HL-60/S4 treated with phorbol 12-myristate 13-acetate at 8.2 ng/mL for 4 days and 3 days (cell line): ENCODE results near the gene SLC25A23.
"Not testable (repeated sequence)": the region's sequence is repeated elsewhere in the genome, so short reads cannot be mapped to it uniquely, and the experiment has no call there.

Experiments
- in situ Hi-C: fragments of 300-500 bp; cut with MboI; formaldehyde crosslinking; loops from 2 replicates; pipeline ENCODE4 v1.15.0; 2022; ENCODE audit warnings: low sequenced_read_pairs

The SLC25A23 gene

GRCh38 chr19:6459262-6460098, at the start of gene SLC25A23:
SLC25A23 (minus strand) TSS chr19:6459792; CDS start chr19:6459628, 164 bp downstream.
- in situ Hi-C loops = no loop called here

GRCh38 chr19:6508028-6508771, 48.6 kb upstream of the SLC25A23 start:
- in situ Hi-C loops = not testable (repeated sequence)

GRCh38 chr19:6503407-6504201, 44.0 kb upstream of the SLC25A23 start:
- in situ Hi-C loops = no loop called here

- in situ Hi-C loops = no loop called here
Measured at GRCh38 chr19:6501740-6502648, 42.4 kb upstream of the SLC25A23 start, which contains the start of gene TUBB4A. TUBB4A (minus strand) TSS chr19:6502309; CDS start chr19:6502212, 97 bp downstream.

DNA sequence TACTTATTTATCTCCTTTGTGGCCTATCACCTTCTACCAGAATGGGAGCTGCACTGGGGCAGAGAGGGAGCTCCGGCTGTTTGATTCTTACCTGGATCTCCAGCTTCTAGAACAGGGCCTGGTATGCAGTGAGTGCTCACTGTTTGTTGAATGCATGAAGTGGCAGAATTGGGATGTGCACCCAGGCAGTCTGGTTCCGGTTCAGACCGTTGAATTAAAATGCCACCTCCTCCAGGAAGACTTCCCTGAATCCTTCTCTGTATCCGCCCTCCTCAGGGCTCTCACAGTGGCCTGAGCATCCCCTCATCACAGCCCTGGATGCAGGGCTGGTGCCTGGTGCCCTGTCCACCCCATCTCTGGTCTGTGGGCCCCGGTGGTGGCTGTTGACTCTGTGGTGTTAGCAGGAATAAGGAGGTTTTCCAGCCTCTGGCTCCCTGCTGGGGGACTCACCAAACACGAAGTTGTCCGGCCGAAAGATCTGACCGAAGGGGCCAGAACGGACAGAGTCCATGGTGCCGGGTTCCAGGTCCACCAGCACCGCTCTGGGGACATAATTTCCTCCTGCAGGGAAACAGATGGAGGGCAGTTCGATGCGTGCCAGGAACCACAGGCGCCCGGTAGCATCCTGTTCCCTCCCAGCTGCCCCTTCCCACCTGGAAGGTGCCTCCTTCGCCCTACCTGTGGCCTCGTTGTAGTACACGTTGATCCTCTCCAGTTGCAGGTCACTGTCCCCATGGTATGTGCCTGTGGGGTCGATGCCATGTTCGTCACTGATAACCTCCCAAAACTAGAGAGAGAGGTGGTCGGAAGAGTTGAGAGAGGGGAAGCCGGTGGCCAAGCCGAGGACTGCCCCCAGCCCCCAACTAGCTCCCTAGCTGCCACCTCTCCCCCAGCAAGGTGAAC, 41.5 kb upstream of the SLC25A23 start:
- in situ Hi-C loops = no loop called here

DNA sequence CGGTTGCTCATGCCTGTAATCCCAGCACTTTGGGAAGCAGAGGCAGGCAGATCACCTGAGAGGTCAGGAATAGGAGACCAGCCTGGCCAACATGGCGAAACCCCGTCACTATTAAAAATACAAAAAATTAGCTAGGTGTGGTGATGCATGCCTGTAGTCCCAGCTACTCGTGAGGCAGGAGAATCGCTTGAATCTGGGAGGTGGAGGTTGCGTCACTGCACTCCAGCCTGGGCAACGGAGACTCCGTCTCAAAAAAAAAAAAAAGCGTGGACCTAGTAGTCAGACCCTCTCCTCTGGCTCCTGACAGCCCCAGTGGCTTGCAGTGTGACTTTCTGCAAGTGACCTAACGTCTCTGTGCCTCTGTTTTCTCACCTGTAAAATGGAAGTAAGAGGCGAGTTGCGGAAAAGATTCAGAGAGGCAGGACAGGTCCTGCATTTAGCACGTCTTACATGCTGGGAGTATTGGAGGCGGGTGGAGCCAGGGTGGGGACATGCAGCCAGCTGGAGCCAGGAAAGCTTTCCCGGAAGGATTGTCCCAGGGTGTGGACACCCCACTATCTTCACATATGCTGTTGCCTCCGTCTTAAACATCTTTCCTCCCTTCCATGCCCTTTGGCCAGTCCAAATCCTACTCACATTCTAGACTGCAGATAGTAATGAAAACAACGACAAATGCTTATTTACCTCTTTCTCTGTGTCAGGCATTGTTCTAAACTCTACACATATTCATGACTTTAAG, 39.6 kb upstream of the SLC25A23 start:
- in situ Hi-C loops = no loop called here

DNA sequence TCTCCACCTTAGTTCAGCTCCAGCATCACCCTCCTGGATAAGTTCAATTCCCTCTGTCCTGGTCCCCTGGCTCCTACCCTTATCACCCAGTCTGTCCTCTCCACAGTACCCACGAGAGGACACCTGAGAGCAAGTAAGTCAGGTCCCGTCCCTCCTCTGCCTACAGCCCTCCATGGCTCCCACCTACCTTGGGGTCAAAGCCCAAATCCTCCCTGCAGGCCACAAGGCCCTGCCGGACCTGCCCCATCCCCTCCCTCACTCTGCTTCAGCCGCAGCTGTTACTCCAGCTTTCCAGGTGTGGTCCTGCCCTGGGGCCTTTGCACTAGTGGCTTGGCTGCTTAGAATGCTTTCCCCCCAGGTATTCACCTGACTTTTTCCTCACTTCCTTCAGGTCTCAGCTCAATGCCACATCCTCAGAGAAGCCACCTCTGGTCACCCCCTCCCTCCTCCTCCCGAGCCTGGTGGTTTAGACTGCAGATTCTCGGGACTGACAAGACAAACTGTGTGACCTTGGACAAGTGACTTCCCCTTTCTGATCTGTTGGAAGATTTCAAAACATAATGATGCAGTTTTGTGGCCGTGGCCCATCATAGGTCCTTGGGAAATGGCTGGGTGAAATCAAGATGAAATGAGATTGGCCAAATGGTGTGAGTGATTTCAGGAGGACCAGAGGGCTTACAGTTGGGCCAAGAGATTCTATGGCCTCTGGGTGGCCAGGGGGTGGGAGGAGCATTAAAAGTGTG, 38.9 kb upstream of the SLC25A23 start:
- in situ Hi-C loops = no loop called here

GRCh38 chr19:6495947-6496346, 36.4 kb upstream of the SLC25A23 start:
- in situ Hi-C loops = no loop called here

GRCh38 chr19:6494438-6495036, 34.9 kb upstream of the SLC25A23 start:
- in situ Hi-C loops = no loop called here

DNA sequence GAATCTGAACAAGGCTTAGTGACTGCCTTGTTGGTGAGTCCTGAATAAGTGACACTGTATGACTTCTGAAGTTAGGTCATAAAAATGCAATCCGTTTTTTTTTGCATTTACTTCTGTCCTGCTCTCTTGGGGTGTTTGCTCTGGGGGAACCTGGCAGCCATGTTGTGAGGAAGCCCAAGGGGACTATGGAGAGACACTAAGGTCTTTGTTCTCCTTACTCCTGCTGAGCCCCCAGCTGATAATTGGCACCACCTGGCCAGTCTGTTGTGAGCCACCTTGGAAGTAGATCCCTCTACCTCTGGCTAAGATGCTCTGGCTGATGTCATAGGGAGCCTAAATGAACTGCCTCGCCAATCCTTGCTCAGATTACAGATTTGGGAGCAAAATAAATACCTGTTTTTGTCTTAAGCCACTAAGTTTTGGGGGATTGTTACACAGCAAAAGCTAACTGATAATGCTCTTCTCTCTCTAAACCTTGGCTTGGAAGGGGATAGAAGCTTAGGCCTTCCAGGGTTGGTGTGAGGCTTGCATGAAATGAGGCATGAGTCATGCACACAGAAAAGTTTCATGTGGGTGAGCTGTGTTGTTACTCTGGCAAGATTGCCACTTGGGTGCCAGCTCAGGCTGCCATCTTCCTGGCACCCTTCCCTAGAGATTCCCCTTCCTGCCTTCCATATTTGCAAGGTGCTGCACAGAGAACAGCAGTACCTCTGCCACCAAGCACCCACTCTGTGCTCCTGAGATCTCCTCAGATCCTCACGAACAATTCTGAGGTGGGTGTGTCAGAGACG, 32.4 kb upstream of the SLC25A23 start:
- in situ Hi-C loops = no loop called here

GRCh38 chr19:6490134-6490533, 30.5 kb upstream of the SLC25A23 start:
- in situ Hi-C loops = no loop called here

DNA sequence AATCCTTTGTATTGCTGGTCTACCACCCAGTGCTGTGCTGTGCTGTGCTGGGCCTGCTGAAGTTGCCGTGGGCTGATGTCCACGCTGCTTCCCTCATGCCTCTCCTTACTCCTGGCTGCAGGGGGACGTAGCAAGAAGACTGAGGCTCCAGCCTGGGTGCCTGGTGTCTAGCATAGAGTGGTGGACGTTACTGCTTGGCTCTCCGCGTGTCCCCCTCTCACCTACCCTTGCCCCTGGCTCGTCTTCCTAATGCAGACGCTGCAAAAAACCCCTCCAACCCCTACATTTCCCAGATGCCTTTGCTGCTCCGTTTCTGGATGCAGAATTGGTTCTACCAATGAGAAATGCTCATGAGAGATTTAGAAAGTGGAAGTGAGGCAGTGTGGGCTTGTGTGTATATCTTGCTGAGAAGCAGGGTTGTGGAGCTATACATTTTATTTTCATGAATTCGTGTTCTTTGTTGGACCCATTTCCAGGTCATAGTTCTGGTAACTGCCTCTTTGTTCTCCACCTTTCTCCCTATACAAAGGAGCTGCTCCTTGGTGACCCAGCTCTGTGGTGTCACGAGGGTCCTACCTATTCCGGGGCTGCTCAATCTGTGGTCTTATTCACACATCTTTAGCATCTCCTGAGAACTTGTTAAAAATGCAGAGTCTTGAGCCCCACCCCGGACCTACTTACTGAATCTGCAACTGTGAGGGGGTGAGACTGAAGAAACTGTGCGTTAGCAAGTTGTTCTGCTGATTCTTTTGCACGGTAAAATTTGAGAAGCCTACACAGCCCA, 29.9 kb upstream of the SLC25A23 start:
- in situ Hi-C loops = no loop called here

GRCh38 chr19:6484831-6485230, 25.2 kb upstream of the SLC25A23 start:
- in situ Hi-C loops = no loop called here

- in situ Hi-C loops = no loop called here
Measured at GRCh38 chr19:6484230-6484629, 24.6 kb upstream of the SLC25A23 start.

DNA sequence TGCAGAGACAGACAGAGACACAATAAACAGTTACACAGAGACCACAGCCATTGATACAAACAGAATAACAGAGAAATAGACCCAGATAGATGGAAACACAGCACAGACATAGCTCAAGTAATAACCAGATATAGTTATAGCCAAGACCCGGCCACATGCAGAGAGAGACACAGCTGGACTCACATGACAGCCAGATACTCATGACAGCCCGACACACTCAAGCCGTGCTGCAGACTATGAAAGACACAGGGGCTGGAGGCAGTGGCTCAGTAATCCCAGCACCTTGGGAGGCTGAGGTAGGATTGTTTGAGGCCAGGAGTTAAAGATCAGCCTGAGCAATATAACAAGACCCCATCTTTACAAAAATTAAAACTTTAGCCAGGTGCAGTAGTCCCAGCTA, 23.6 kb upstream of the SLC25A23 start:
- in situ Hi-C loops = no loop called here

GRCh38 chr19:6482343-6482686, 22.7 kb upstream of the SLC25A23 start:
- in situ Hi-C loops = no loop called here
